Measurements from ENCODE around the gene M1AP. TPM values are rescaled to one million over a fixed set of nuclear protein-coding genes. Genes with fewer than 3 reads are reported as not detected.
A peak's percentile ranks its signal among the peaks of the same experiment; 100 is the strongest.

M1AP gene
- total RNA-seq, 4 donors from 2014 or later: 0.17 to 0.42 TPM; not detected in 2

- 3% methylated on average over 15 of the region's 73 CpGs for WGBS
- intact Hi-C loops (cut with DNase I): loop anchor here (1.0 kb wide), 2 partner anchors 25 to 71 kb away; partner anchors contain the start of genes AUP1, HTRA2 and TTC31
- peak within 1 kb of the TSS; percentile 72 to 87 (median 80) for H3K4me3 ChIP-seq
Observed at GRCh38 chr2:74553892-74554819, 94.0 kb downstream of the M1AP start, which contains the start of the genes DOK1 and LOXL3. Gene DOK1 (plus strand): TSS chr2:74554720. CDS start chr2:74554755, 35 bp downstream. Gene LOXL3 (minus strand): TSS chr2:74553942. CDS start chr2:74552634, 1,308 bp downstream.

GRCh38 chr2:74552914-74553811 lies 95.0 kb downstream of the M1AP start:
- no peak for DNase-seq (ENCODE audit: extremely low spot score)
- intact Hi-C loops (cut with DNase I): no loop called here
- H3K9me3 ChIP-seq: no peaks in the 10 kb centered on the region
- TF ChIP-seq EP300 (IDR thresholded peaks at IDR 0.05) (no peak), POLR2AphosphoS5 (IDR thresholded peaks at IDR 0.05) (no peak), POLR2A (IDR thresholded peaks at IDR 0.05; ENCODE audit: low read depth) (no peak), CTCF (IDR thresholded peaks at IDR 0.05) (no peak)
- peaks cover 0 to 11% (median 7%) of the 10 kb centered on the region in 4 donors for H3K36me3 ChIP-seq
- H3K4me3 ChIP-seq: peak overlapping the region; percentile 72 to 87 (median 80)
- 48% methylated on average over 21 of the region's 27 CpGs for whole genome bisulfite sequencing
- peak overlapping the region; percentile 90 to 93 (median 92) for H3K27ac ChIP-seq (replicated peaks in 1 of 4)
- H3K27me3 ChIP-seq: no peaks in the 10 kb centered on the region
- H3K4me1 ChIP-seq: peaks cover 19 to 57% (median 50%) of the 10 kb centered on the region in 4 donors

More at GRCh38 chr2:74553892-74554819, 94.0 kb downstream of the M1AP start, which contains the start of the genes DOK1 and LOXL3:
- peak within 1 kb of the TSS; percentile 90 to 93 (median 92) for H3K27ac ChIP-seq (replicated peaks in 1 of 4)
- peak; percentile 95 for DNase-seq (ENCODE audit: extremely low spot score)
- no peaks in the 10 kb centered on the region for H3K9me3 ChIP-seq
- H3K4me1 ChIP-seq: peaks cover 14 to 49% (median 40%) of the 10 kb centered on the region in 4 donors
- no peaks in the 10 kb centered on the region for H3K27me3 ChIP-seq
- TF ChIP-seq POLR2A (IDR thresholded peaks at IDR 0.05; ENCODE audit: low read depth): no peak
- peak; percentile 41 to 64 for TF ChIP-seq POLR2AphosphoS5 (IDR thresholded peaks at IDR 0.05)
- H3K36me3 ChIP-seq: peaks cover 0 to 11% (median 7%) of the 10 kb centered on the region in 4 donors

- DNase-seq (ENCODE audit: extremely low spot score): no peak
- Histone ChIP-seq H3K4me1 (peaks cover 19 to 60% (median 52%) of the 10 kb centered on the region in 4 donors), H3K9me3 (no peaks in the 10 kb centered on the region), H3K27me3 (no peaks in the 10 kb centered on the region), H3K36me3 (peaks cover 0 to 11% (median 7%) of the 10 kb centered on the region in 4 donors), H3K27ac (replicated peaks in 1 of 4) (peak overlapping the region; percentile 90 to 93 (median 92)), H3K4me3 (peak overlapping the region in 1 of 4 donors; percentile 78)
- no peak for TF ChIP-seq POLR2A (IDR thresholded peaks at IDR 0.05; ENCODE audit: low read depth)
- no peak for TF ChIP-seq POLR2AphosphoS5 (IDR thresholded peaks at IDR 0.05)
- intact Hi-C loops (cut with DNase I): no loop called here
- 88% methylated on average over 21 of the region's 21 CpGs for WGBS
Observed at GRCh38 chr2:74551942-74552913, 95.9 kb downstream of the M1AP start.

- TF ChIP-seq EP300 (IDR thresholded peaks at IDR 0.05) (no peak), POLR2A (IDR thresholded peaks at IDR 0.05; ENCODE audit: low read depth) (no peak), CTCF (IDR thresholded peaks at IDR 0.05) (no peak)
- no peaks in the 10 kb centered on the region for H3K27me3 ChIP-seq
- H3K27ac ChIP-seq (replicated peaks in 1 of 4): no peak overlapping the region
- peaks cover 0 to 7% (median 3%) of the 10 kb centered on the region in 4 donors for H3K36me3 ChIP-seq
- no peaks in the 10 kb centered on the region for H3K9me3 ChIP-seq
- peaks cover 19 to 60% (median 52%) of the 10 kb centered on the region in 4 donors for H3K4me1 ChIP-seq
- DNase-seq (ENCODE audit: extremely low spot score): no peak
- intact Hi-C loops (cut with DNase I): no loop called here
- H3K4me3 ChIP-seq: no peak overlapping the region
Observed at GRCh38 chr2:74551530-74551929, 96.6 kb downstream of the M1AP start.

Measured in esophagus muscularis mucosa (tissue), 4 donors.